ENCODE results near the gene WDR62.

The WDR62 gene

GRCh38 chr19:36144624-36145023 is 89.9 kb downstream of the WDR62 start:
- no peak for DNase-seq

- no peak for DNase-seq
Observed at GRCh38 chr19:36149673-36150406, 95.1 kb downstream of the WDR62 start.

GRCh38 chr19:36150586-36150985 is 95.9 kb downstream of the WDR62 start:
- DNase-seq: no peak

- DNase-seq: no peak
Observed at GRCh38 chr19:36151144-36152018, 96.7 kb downstream of the WDR62 start.

GRCh38 chr19:36152019-36152351 is 97.3 kb downstream of the WDR62 start:
- no peak for DNase-seq

- no peak for DNase-seq
Observed at GRCh38 chr19:36152352-36153091, 97.8 kb downstream of the WDR62 start, which contains the start of gene COX7A1. TSS of gene COX7A1 (minus strand) at chr19:36152447. CDS start at chr19:36152407, 40 bp downstream.

GRCh38 chr19:36153126-36153525 is 98.4 kb downstream of the WDR62 start:
- no peak for DNase-seq

Measured in fibroblast of upper back skin (primary cell).